Renal cortical epithelial cell (primary cell): ENCODE results near the gene MIOS. TPM values are rescaled to one million over a fixed set of nuclear protein-coding genes. Genes with fewer than 3 reads are reported as not detected.
"Not testable (repeated sequence)": the region's sequence is repeated elsewhere in the genome, so short reads cannot be mapped to it uniquely, and the experiment has no call there.

Experiments used
- DNase-seq: peaks from one replicate; pipeline ENCODE4 v3.0.0-alpha.2; 2011; ENCODE audit warnings: low read depth
- total RNA-seq: library from RNA; depleted of rRNA; stranded (reverse); fragments of >200 nt; gene quantifications from 2 replicates; pipeline ENCODE4 v1.2.3, GENCODE V29; 2014

The MIOS gene
- total RNA-seq, 1 donor from 2014 or later, result 152 TPM

DNA sequence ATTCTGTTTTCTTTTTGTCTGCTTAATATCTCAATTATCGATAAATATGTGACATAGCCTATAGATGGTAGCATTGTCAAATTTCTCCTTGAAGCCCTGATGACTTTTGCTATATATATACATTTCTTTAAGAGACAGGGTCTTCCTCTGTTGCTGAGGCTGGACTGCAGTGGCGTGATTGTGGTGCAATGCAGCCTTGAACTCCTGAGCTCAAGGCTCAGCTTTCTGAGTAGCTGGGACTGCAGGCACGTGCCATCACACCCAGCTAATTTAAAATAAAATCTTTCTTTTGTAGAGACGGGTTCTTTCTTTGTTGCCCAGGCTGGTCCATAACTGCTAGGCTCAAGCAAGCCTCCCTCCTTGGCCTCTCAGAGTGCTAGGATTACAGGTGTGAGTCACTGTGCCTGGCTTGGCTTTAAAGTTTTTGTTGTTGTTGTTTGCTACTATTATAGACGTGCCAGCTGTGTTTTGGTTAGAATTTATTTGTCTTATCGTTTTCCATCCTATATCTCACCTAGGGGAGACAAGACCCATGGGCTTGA is 80.9 kb downstream of the MIOS start:
- DNase-seq, result no peak

DNA sequence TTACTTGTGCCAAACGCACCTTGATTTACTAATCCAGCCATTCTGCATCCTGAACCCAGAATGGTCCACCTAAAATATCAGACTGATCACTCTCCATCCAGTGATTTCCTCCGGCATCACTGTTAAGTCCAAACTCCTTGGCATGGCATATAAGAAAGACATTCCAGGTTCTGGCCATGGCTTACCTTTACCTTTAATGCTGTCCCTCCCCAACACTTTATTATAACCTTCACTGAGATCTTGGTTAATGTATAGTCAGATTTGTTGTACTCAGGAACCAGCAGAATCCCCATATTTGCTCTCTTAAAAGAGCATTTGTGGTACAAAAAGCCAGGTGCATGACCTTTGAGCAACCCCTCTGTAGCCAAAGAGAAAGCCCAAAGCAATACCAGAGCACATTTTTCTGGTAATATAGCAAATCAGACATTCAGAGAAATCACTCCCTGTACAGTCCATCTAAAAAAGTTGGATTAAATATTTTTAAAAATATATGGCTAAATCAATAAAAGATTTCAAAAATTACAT is 84.1 kb downstream of the MIOS start:
- no peak for DNase-seq

DNA sequence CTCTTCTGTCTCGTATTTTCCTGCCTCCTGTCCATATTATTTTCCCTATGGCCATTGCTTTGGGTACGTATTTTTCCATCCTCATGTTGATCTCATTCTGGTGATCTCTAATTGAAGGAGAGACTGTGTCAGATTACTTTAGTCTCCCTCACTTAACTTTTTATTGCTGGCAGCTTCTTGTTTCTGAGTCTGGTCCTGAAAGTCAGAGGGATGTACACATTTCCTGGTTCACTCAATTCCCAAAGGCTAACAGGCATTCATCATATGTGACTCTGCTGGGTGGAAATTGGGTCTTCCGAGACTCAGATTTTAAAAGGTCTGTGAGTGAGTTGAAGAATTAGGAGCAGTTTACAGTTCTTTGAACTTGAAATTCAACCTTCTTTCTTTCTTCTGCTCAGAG is 84.8 kb downstream of the MIOS start:
- no peak for DNase-seq

DNA sequence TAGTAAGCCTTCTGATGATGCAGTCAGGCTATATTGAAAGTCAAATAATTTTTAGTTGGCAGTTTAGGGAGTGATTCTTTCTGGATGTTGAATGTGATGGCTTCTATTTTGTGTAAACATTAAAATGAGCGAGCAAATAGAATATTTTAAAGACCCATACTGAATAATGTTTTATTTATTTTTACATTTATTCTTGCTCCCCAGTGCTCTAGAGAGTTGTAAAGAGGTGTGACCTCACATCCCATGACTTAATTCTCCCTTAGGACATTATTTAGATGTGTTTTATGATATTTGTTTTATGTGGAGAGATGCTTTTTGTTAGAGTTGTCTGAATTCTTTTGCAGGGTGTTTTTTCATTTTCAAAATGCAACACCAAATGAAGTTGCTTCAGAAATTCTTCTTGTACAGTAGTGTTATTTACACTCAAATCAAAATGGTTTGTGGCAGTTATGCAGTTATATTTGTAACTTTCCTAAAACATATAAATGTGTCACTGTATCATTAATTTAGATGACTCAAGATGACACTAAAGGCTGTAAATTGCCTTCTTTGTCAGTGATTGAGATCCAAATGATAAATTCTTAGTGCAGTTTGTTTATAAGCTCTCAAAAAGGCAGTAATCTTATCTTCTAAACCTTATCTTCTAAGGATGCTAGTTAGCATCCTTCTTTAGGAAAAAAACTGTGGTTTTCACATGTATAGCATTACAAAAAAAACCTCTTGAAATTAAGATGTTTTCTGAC is 86.3 kb downstream of the MIOS start:
- no peak for DNase-seq

DNA sequence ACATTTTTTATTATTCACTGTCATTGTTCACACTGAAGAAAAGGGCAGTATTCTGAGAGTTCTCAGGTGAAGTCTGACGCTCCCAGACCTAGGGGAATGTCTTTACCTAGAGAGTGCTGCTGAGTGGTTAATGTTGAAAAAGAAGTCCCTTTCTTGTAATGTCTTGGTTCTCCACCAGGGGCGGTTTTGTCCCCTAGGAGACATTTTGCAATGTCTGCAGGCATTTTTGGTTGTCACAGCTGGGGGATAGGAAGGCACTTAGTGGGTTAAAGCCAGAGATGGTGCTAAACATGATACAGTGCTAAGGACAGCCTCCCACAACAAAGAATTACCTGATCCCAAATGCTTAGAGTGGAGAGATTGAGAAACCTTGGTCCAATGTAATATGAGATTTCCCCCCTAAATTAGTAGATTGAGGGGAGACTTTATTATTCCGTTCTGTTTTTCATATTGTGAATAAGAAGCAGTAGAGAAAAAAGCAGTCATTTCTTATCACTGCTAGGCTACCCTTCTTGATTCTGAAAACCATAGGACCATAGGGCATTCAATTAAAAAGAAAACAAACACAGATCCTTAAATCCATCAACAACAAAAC is 87.0 kb downstream of the MIOS start:
- DNase-seq, result no peak

- DNase-seq, result no peak
Measured at GRCh38 chr7:7654964-7655715, 88.5 kb downstream of the MIOS start.

GRCh38 chr7:7656459-7656858 is 89.8 kb downstream of the MIOS start:
- not testable (repeated sequence) for DNase-seq

Other genes starting within 250 kb of the MIOS start
- gene COL28A1, start 31.0 kb upstream of the MIOS start, total RNA-seq, result 0.87 and 7.5 TPM in 2 replicates
- gene UMAD1, start 73.9 kb downstream of the MIOS start, total RNA-seq, result 19.3 and 24.2 TPM in 2 replicates
- gene RPA3, start 151.7 kb downstream of the MIOS start, total RNA-seq, result 22.2 and 49.5 TPM in 2 replicates